ENCODE data around the gene ZBTB7C. TPM values are rescaled to one million over a fixed set of nuclear protein-coding genes. Genes with fewer than 3 reads are reported as not detected.

Gene ZBTB7C
- total RNA-seq, 1 experiment from 2014 or later, result 0.32 TPM

DNA sequence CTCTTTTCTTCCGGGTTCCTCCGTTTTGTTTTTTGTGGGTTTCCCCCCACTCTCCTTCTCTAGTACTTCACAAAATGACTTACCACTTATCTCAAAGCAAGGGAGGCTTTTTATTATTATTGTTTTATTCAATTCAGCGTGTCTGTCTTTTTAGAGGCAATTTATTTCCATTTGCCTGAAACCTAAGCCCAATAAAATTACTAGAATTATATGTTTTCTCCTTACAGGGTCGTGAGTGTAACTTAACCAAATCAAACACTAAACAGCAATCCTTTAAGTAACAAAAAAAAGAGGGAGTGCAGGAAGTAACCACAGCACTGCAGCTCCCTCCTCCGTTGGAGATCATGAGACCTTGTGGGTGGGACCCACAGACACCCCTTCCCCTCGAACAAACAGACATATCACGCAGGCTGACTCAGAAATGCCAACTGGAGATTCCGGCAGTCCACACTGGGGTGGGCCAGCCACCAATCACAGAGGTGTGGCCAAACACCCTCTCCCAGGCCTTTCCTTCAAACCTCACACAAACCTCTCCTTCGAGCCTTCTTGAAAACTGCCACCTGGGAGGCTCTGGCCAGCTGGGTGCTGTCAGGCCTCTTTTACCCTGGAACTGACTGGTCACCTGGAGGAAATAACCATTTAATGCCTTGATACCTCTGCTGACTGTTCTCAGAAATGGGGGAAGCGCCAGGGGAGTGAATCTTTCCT lies 271.7 kb downstream of the ZBTB7C start:
- Histone ChIP-seq H3K27ac (ENCODE audit: low read depth, low read length, poor library complexity, severe bottlenecking) (no peak overlapping the region), H3K36me3 (ENCODE audit: insufficient read depth, low read length, poor library complexity, severe bottlenecking) (no peaks in the 10 kb centered on the region), H3K9me3 (ENCODE audit: low read depth, low read length, poor library complexity, severe bottlenecking) (no peaks in the 10 kb centered on the region), H3K4me1 (ENCODE audit: insufficient read depth, low read length, poor library complexity, severe bottlenecking) (peaks cover 10% of the 10 kb centered on the region), H3K4me3 (ENCODE audit: low read depth, low read length, poor library complexity, severe bottlenecking) (no peak overlapping the region), H3K27me3 (replicated peaks; ENCODE audit: insufficient read depth, low read depth, low read length, poor library complexity) (peaks cover 55% of the 10 kb centered on the region)
- ChIA-PET POLR2A (ENCODE audit: low non-redundant PET) (no interaction called here), CTCF (no interaction called here)
- BruUV-seq (replicated peaks), result no TSS peak
- intact Hi-C loops (cut with micrococcal nuclease; ENCODE audit: unreplicated experiment), result no loop called here
- TF ChIP-seq, protein P1, sequence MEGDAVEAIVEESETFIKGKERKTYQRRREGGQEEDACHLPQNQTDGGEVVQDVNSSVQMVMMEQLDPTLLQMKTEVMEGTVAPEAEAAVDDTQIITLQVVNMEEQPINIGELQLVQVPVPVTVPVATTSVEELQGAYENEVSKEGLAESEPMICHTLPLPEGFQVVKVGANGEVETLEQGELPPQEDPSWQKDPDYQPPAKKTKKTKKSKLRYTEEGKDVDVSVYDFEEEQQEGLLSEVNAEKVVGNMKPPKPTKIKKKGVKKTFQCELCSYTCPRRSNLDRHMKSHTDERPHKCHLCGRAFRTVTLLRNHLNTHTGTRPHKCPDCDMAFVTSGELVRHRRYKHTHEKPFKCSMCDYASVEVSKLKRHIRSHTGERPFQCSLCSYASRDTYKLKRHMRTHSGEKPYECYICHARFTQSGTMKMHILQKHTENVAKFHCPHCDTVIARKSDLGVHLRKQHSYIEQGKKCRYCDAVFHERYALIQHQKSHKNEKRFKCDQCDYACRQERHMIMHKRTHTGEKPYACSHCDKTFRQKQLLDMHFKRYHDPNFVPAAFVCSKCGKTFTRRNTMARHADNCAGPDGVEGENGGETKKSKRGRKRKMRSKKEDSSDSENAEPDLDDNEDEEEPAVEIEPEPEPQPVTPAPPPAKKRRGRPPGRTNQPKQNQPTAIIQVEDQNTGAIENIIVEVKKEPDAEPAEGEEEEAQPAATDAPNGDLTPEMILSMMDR (conservative IDR thresholded peaks at IDR 0.05; ENCODE audit: low read depth, low read length), result no peak
- TF ChIP-seq EZH2 (IDR thresholded peaks at IDR 0.05; ENCODE audit: borderline replicate concordance, low read depth, low read length, poor library complexity, severe bottlenecking), result no peak
- DNase-seq (ENCODE audit: low spot score), result no peak

DNA sequence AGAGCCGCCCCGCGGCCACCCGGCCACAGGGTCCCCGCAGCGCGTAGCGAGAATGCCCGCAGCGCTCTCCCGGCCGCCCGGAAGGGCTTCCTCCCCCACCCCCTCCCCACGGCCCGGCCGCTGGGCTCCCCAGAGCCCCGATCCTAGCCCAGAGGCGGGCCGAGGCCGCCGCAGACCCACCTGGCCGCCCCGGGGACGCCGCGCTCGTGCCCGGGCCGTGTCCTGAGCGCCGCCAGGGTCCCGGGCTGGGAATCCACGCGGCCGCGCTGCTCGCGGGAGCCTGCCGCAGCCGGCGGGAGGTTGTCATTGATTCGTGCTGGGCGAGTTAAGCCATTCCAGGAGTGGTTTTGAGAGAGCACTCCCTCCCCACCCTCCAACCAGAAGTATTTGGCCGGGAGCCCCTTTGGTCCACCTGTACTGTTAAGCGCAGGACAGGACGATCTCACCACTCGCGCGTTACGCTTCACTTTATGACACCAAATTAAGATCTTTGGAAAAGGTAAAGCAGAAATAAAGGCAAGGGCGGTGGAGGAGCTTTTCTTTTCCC lies 272.3 kb downstream of the ZBTB7C start:
- peaks cover 62% of the 10 kb centered on the region for H3K27me3 ChIP-seq (replicated peaks; ENCODE audit: insufficient read depth, low read depth, low read length, poor library complexity)
- peak overlapping the region; percentile 32 for H3K4me3 ChIP-seq (ENCODE audit: low read depth, low read length, poor library complexity, severe bottlenecking)
- BruUV-seq (replicated peaks), result no TSS peak
- DNase-seq (ENCODE audit: low spot score), result no peak
- no peak overlapping the region for H3K27ac ChIP-seq (ENCODE audit: low read depth, low read length, poor library complexity, severe bottlenecking)
- ChIA-PET CTCF (no interaction called here), POLR2A (ENCODE audit: low non-redundant PET) (interaction anchor here (0.6 kb wide), 1 partner anchor 297 kb away, joined by 3 read pairs; no protein-coding TSS in a partner anchor)
- H3K36me3 ChIP-seq (ENCODE audit: insufficient read depth, low read length, poor library complexity, severe bottlenecking), result no peaks in the 10 kb centered on the region
- TF ChIP-seq, protein P1 (conservative IDR thresholded peaks at IDR 0.05; ENCODE audit: low read depth, low read length), result no peak
- peak; percentile 78 for TF ChIP-seq EZH2 (IDR thresholded peaks at IDR 0.05; ENCODE audit: borderline replicate concordance, low read depth, low read length, poor library complexity, severe bottlenecking)
- no peaks in the 10 kb centered on the region for H3K9me3 ChIP-seq (ENCODE audit: low read depth, low read length, poor library complexity, severe bottlenecking)
- intact Hi-C loops (cut with micrococcal nuclease; ENCODE audit: unreplicated experiment), result no loop called here
- H3K4me1 ChIP-seq (ENCODE audit: insufficient read depth, low read length, poor library complexity, severe bottlenecking), result peaks cover 10% of the 10 kb centered on the region

DNA sequence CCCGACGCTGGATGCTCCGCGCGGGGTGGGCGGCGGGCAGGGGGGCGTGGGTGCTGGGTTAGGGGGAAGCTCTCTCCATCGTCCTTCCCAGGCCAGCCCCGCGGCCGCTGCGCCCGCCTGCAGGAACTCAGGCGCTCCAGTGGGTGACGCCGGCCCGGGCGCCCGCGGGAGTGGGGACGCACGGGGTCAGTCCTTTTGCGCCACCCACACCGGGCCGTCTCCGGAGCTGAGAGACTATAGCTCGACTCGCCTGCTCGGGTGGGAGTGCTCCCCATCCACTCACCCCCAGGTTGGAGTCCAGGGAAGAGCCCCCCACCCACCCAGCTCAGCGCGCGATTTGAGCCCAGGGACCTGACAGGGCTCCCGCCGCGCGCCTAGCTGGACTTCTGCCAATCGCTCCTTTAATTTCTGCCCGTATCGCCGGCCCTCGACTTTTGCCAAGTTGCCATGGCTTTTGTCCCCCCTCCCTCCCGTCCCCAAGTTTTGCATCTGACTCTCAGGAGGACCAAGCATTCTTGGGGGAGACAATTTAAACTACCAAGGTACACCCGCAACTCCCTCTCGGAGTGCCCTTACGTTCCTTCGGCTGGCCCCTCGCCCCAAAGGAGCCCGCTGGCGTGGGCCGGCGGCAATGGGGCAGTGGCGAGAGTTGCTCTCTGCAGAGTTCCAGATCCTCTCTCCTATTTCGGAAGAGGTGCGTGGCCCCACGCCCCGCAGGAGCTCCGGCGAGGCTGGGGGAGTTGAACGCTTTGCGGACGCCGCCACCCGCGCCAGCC lies 272.9 kb downstream of the ZBTB7C start:
- Histone ChIP-seq H3K9me3 (ENCODE audit: low read depth, low read length, poor library complexity, severe bottlenecking) (no peaks in the 10 kb centered on the region), H3K4me3 (ENCODE audit: low read depth, low read length, poor library complexity, severe bottlenecking) (peak overlapping the region; percentile 32), H3K27me3 (replicated peaks; ENCODE audit: insufficient read depth, low read depth, low read length, poor library complexity) (peaks cover 62% of the 10 kb centered on the region), H3K27ac (ENCODE audit: low read depth, low read length, poor library complexity, severe bottlenecking) (no peak overlapping the region), H3K36me3 (ENCODE audit: insufficient read depth, low read length, poor library complexity, severe bottlenecking) (no peaks in the 10 kb centered on the region), H3K4me1 (ENCODE audit: insufficient read depth, low read length, poor library complexity, severe bottlenecking) (peaks cover 10% of the 10 kb centered on the region)
- TF ChIP-seq EZH2 (IDR thresholded peaks at IDR 0.05; ENCODE audit: borderline replicate concordance, low read depth, low read length, poor library complexity, severe bottlenecking), result peak; percentile 97
- TF ChIP-seq, protein P1 (conservative IDR thresholded peaks at IDR 0.05; ENCODE audit: low read depth, low read length), result no peak
- CTCF ChIA-PET, result no interaction called here
- POLR2A ChIA-PET (ENCODE audit: low non-redundant PET), result interaction anchor here (0.5 to 0.6 kb wide), 2 partner anchors 210 to 296 kb away, joined by 3 to 4 read pairs; no protein-coding TSS in a partner anchor
- DNase-seq (ENCODE audit: low spot score), result no peak
- intact Hi-C loops (cut with micrococcal nuclease; ENCODE audit: unreplicated experiment), result no loop called here
- no TSS peak for BruUV-seq (replicated peaks)
